Activated CD4-positive, alpha-beta memory T cell treated with anti-CD3 and anti-CD28 coated beads, Interleukin-2, amount 10 ng/mL, durations not matched to agents 7 days and 5 days (primary cell): ENCODE data around the gene NEXN. TPM values are rescaled to one million over a fixed set of nuclear protein-coding genes. Genes with fewer than 3 reads are reported as not detected.

Source experiments
- CTCF ChIA-PET: fragments of 350-600 bp; sonication (Branson Sonifier 250); formaldehyde crosslinking; loops from one replicate; lab custom pipeline; 2021; ENCODE audit warnings: antibody characterized with exemption, inconsistent platforms; lab: Charles Lee
- POLR2A ChIA-PET: fragments of 350-600 bp; sonication (Branson Sonifier 250); formaldehyde crosslinking; loops from one replicate; lab custom pipeline; 2021; ENCODE audit warnings: antibody characterized with exemption; lab: Charles Lee
- DNase-seq: peaks from one replicate; pipeline ENCODE4 v3.0.0-alpha.2; 2020
- H3K27ac Mint-ChIP-seq: one replicate; pipeline ENCODE4 v1.8.0; 2021; ENCODE audit warnings: mild to moderate bottlenecking, mixed read lengths
- H3K27me3 Mint-ChIP-seq: one replicate; pipeline ENCODE4 v1.8.0; 2021; ENCODE audit warnings: mixed read lengths
- H3K36me3 Mint-ChIP-seq: one replicate; pipeline ENCODE4 v1.8.0; 2021; ENCODE audit warnings: low read depth, mixed read lengths
- H3K4me1 Mint-ChIP-seq: one replicate; pipeline ENCODE4 v1.8.0; 2021; ENCODE audit warnings: mixed read lengths
- H3K4me3 Mint-ChIP-seq: one replicate; pipeline ENCODE4 v1.8.0; 2021; ENCODE audit warnings: mild to moderate bottlenecking, mixed read lengths
- H3K9me3 Mint-ChIP-seq: one replicate; pipeline ENCODE4 v1.8.0; 2021; ENCODE audit warnings: mixed read lengths
- total RNA-seq, 2 experiments: library from RNA; stranded (reverse); gene quantifications; one replicate each; pipeline ENCODE4 v1.2.3, GENCODE V29; 2021

NEXN gene
- total RNA-seq = 1 to 10 TPM in 1 of 2 experiments, under 1 TPM in 1; 0.95 to 1.1 TPM

- DNase-seq = no peak
- H3K27me3 Mint-ChIP-seq = peaks cover 14% of the 10 kb centered on the region
- no peaks in the 10 kb centered on the region for H3K9me3 Mint-ChIP-seq
- peaks cover 6% of the 10 kb centered on the region for H3K4me1 Mint-ChIP-seq
- no peaks in the 10 kb centered on the region for H3K36me3 Mint-ChIP-seq
- peak within 1 kb of the TSS; percentile 14 for H3K4me3 Mint-ChIP-seq
- CTCF ChIA-PET = no interaction called here
- POLR2A ChIA-PET = interaction anchor here (0.6 kb wide), 1 partner anchor 207 kb away, joined by 3 read pairs; no protein-coding TSS in a partner anchor
- no peak within 1 kb of the TSS for H3K27ac Mint-ChIP-seq
Observed at GRCh38 chr1:77888081-77888780, at the start of gene NEXN. NEXN (plus strand) TSS chr1:77888624; CDS start chr1:77916107, 27,483 bp downstream.

- peaks cover 18% of the 10 kb centered on the region for H3K36me3 Mint-ChIP-seq
- POLR2A ChIA-PET = no interaction called here
- no peaks in the 10 kb centered on the region for H3K27me3 Mint-ChIP-seq
- no peaks in the 10 kb centered on the region for H3K4me1 Mint-ChIP-seq
- CTCF ChIA-PET = no interaction called here
- DNase-seq = no peak
- no peaks in the 10 kb centered on the region for H3K9me3 Mint-ChIP-seq
- no peak overlapping the region for H3K4me3 Mint-ChIP-seq
- no peak overlapping the region for H3K27ac Mint-ChIP-seq
Observed at GRCh38 chr1:77841574-77841973, 46.9 kb upstream of the NEXN start.

- H3K36me3 Mint-ChIP-seq = peaks cover 17% of the 10 kb centered on the region
- no peaks in the 10 kb centered on the region for H3K9me3 Mint-ChIP-seq
Observed at GRCh38 chr1:77845951-77846350, 42.5 kb upstream of the NEXN start.

GRCh38 chr1:77846966-77847365 is 41.5 kb upstream of the NEXN start:
- ChIA-PET CTCF (no interaction called here), POLR2A (no interaction called here)
- no peak for DNase-seq
- peaks cover 17% of the 10 kb centered on the region for H3K36me3 Mint-ChIP-seq
- H3K9me3 Mint-ChIP-seq = no peaks in the 10 kb centered on the region
- no peaks in the 10 kb centered on the region for H3K4me1 Mint-ChIP-seq
- H3K27me3 Mint-ChIP-seq = no peaks in the 10 kb centered on the region
- H3K27ac Mint-ChIP-seq = no peak overlapping the region
- H3K4me3 Mint-ChIP-seq = no peak overlapping the region

More at GRCh38 chr1:77845951-77846350, 42.5 kb upstream of the NEXN start:
- no peaks in the 10 kb centered on the region for H3K27me3 Mint-ChIP-seq
- no peaks in the 10 kb centered on the region for H3K4me1 Mint-ChIP-seq
- POLR2A ChIA-PET = no interaction called here
- no peak overlapping the region for H3K4me3 Mint-ChIP-seq
- H3K27ac Mint-ChIP-seq = no peak overlapping the region
- CTCF ChIA-PET = no interaction called here
- no peak for DNase-seq

GRCh38 chr1:77847621-77848080 is 40.8 kb upstream of the NEXN start:
- Mint-ChIP-seq H3K4me1 (no peaks in the 10 kb centered on the region), H3K9me3 (no peaks in the 10 kb centered on the region), H3K27ac (no peak overlapping the region), H3K36me3 (peaks cover 17% of the 10 kb centered on the region), H3K27me3 (no peaks in the 10 kb centered on the region), H3K4me3 (no peak overlapping the region)
- POLR2A ChIA-PET = no interaction called here
- CTCF ChIA-PET = no interaction called here
- DNase-seq = no peak

GRCh38 chr1:77850082-77850481 is 38.3 kb upstream of the NEXN start:
- Mint-ChIP-seq H3K27me3 (no peaks in the 10 kb centered on the region), H3K4me3 (no peak overlapping the region), H3K36me3 (peaks cover 19% of the 10 kb centered on the region), H3K9me3 (peaks cover 3% of the 10 kb centered on the region), H3K4me1 (no peaks in the 10 kb centered on the region), H3K27ac (no peak overlapping the region)
- ChIA-PET POLR2A (no interaction called here), CTCF (no interaction called here)
- DNase-seq = no peak

- DNase-seq = no peak
- Mint-ChIP-seq H3K4me3 (no peak overlapping the region), H3K27ac (no peak overlapping the region), H3K36me3 (peaks cover 45% of the 10 kb centered on the region), H3K9me3 (peaks cover 21% of the 10 kb centered on the region), H3K27me3 (no peaks in the 10 kb centered on the region), H3K4me1 (no peaks in the 10 kb centered on the region)
- POLR2A ChIA-PET = no interaction called here
- CTCF ChIA-PET = interaction anchor here (0.6 kb wide), 1 partner anchor 590 kb away, joined by 3 read pairs; no protein-coding TSS in a partner anchor
Observed at GRCh38 chr1:77857552-77857951, 30.9 kb upstream of the NEXN start.

- CTCF ChIA-PET = no interaction called here
- DNase-seq = no peak
- no peak overlapping the region for H3K4me3 Mint-ChIP-seq
- H3K27me3 Mint-ChIP-seq = no peaks in the 10 kb centered on the region
- H3K4me1 Mint-ChIP-seq = no peaks in the 10 kb centered on the region
- H3K36me3 Mint-ChIP-seq = peaks cover 47% of the 10 kb centered on the region
- H3K9me3 Mint-ChIP-seq = peaks cover 21% of the 10 kb centered on the region
- no peak overlapping the region for H3K27ac Mint-ChIP-seq
- POLR2A ChIA-PET = no interaction called here
Observed at GRCh38 chr1:77858725-77859124, 29.7 kb upstream of the NEXN start.

- DNase-seq = no peak
- no peak overlapping the region for H3K4me3 Mint-ChIP-seq
- H3K9me3 Mint-ChIP-seq = peaks cover 21% of the 10 kb centered on the region
- no peaks in the 10 kb centered on the region for H3K4me1 Mint-ChIP-seq
- H3K27me3 Mint-ChIP-seq = no peaks in the 10 kb centered on the region
- H3K36me3 Mint-ChIP-seq = peaks cover 42% of the 10 kb centered on the region
- no peak overlapping the region for H3K27ac Mint-ChIP-seq
- POLR2A ChIA-PET = no interaction called here
- CTCF ChIA-PET = no interaction called here
Observed at GRCh38 chr1:77859248-77859647, 29.2 kb upstream of the NEXN start.

- H3K4me3 Mint-ChIP-seq = no peak overlapping the region
Observed at GRCh38 chr1:77866296-77866695, 22.1 kb upstream of the NEXN start.

GRCh38 chr1:77872645-77873044 is 15.8 kb upstream of the NEXN start:
- POLR2A ChIA-PET = no interaction called here
- CTCF ChIA-PET = no interaction called here
- no peaks in the 10 kb centered on the region for H3K4me1 Mint-ChIP-seq
- H3K4me3 Mint-ChIP-seq = no peak overlapping the region
- H3K9me3 Mint-ChIP-seq = no peaks in the 10 kb centered on the region
- H3K27me3 Mint-ChIP-seq = no peaks in the 10 kb centered on the region
- no peak overlapping the region for H3K27ac Mint-ChIP-seq
- peaks cover 13% of the 10 kb centered on the region for H3K36me3 Mint-ChIP-seq
- no peak for DNase-seq

More at GRCh38 chr1:77866296-77866695, 22.1 kb upstream of the NEXN start:
- DNase-seq = no peak
- Mint-ChIP-seq H3K27ac (no peak overlapping the region), H3K4me1 (no peaks in the 10 kb centered on the region), H3K27me3 (no peaks in the 10 kb centered on the region), H3K9me3 (no peaks in the 10 kb centered on the region), H3K36me3 (peaks cover 23% of the 10 kb centered on the region)
- ChIA-PET CTCF (no interaction called here), POLR2A (no interaction called here)

- Mint-ChIP-seq H3K27me3 (no peaks in the 10 kb centered on the region), H3K36me3 (peaks cover 12% of the 10 kb centered on the region), H3K4me1 (no peaks in the 10 kb centered on the region), H3K27ac (no peak overlapping the region), H3K9me3 (no peaks in the 10 kb centered on the region), H3K4me3 (no peak overlapping the region)
- DNase-seq = no peak
- POLR2A ChIA-PET = no interaction called here
- CTCF ChIA-PET = no interaction called here
Observed at GRCh38 chr1:77873461-77873860, 15.0 kb upstream of the NEXN start.

GRCh38 chr1:77874804-77875445 is 13.5 kb upstream of the NEXN start:
- CTCF ChIA-PET = no interaction called here
- no peak for DNase-seq
- Mint-ChIP-seq H3K27me3 (no peaks in the 10 kb centered on the region), H3K27ac (no peak overlapping the region), H3K4me1 (no peaks in the 10 kb centered on the region), H3K36me3 (peaks cover 9% of the 10 kb centered on the region), H3K4me3 (no peak overlapping the region), H3K9me3 (no peaks in the 10 kb centered on the region)
- POLR2A ChIA-PET = no interaction called here
